K562 (cell line): ENCODE results near the gene DNAH5. TPM values are rescaled to one million over a fixed set of nuclear protein-coding genes. Genes with fewer than 3 reads are reported as not detected.

Experiments used
- ATAC-seq: fragments of 200-7000 bp; cut with Tn5 transposase; 3 replicates; pipeline ENCODE4 v1.9.1; 2020; ENCODE audit warnings: moderate library complexity
- BruUV-seq: library from RNA; stranded (reverse); fragments of 400-500 nt; replicated peaks from 2 replicates; lab custom pipeline; 2021; lab: Mats Ljungman, UMichigan
- CTCF ChIA-PET: fragments of 300-600 bp; formaldehyde crosslinking; extraction: SDS; loops from one replicate; lab custom pipeline; 2021; ENCODE audit warnings: low intra/inter-chr PET ratio; lab: Yijun Ruan, JAX
- POLR2A ChIA-PET: fragments of 300-600, 350-650 bp; sonication (Branson Sonifier 250); formaldehyde crosslinking; extraction: SDS; loops from one replicate; lab custom pipeline; 2021; ENCODE audit warnings: antibody characterized with exemption, inconsistent platforms; lab: Yijun Ruan, JAX
- DNase-seq, 4 experiments: peaks; one replicate each; pipeline versions ENCODE4 v3.0.0 to v3.0.0-alpha.2; 2011 to 2018; ENCODE audit warnings: low spot score in 3 of 4, mixed read lengths in 3 of 4; ENCODE audit errors: extremely low read depth in 1 of 4
- FAIRE-seq: peaks from 2 replicates; lab custom pipeline; 2011; peaks lifted over from hg19 to GRCh38; lab: Jason Lieb, UNC
- H2AFZ ChIP-seq: 2 replicates; pipeline ENCODE4 v1.6.0; 2011; ENCODE audit warnings: low read depth, low read length, control low read depth, inconsistent platforms
- H3K27ac ChIP-seq: fragments of 200-600 bp; 3 replicates; pipeline ENCODE4 v1.8.0; 2011; ENCODE audit warnings: low read depth, mild to moderate bottlenecking, control low read depth, inconsistent platforms, low read length, moderate library complexity, mixed read lengths; ENCODE audit errors: extremely low read depth
- H3K27me3 ChIP-seq, 2 experiments: fragments of 300-600 bp in 1 of 2; 2 replicates in 1 of 2; 3 replicates in 1 of 2; pipeline versions ENCODE4 v1.6.0 to v1.8.0; 2011; ENCODE audit warnings: inconsistent platforms in 2 of 2, low read length in 2 of 2, mild to moderate bottlenecking in 1 of 2, mixed read lengths in 1 of 2, moderate library complexity in 1 of 2; ENCODE audit not compliant: control insufficient read depth in 2 of 2, insufficient read depth in 2 of 2
- H3K36me3 ChIP-seq: fragments of 300-600 bp; 3 replicates; pipeline ENCODE4 v1.8.0; 2011; ENCODE audit warnings: mild to moderate bottlenecking, low read length, inconsistent platforms; ENCODE audit not compliant: control insufficient read depth, insufficient read depth
- H3K4me1 ChIP-seq, 2 experiments: fragments of 200-600 bp in 1 of 2; replicated peaks in 1 of 2; 2 replicates in 1 of 2; 3 replicates in 1 of 2; pipeline versions ENCODE4 v1.5.1 to v1.8.0; 2011; ENCODE audit warnings: inconsistent platforms in 2 of 2, low read length in 2 of 2, mild to moderate bottlenecking in 1 of 2, mixed read lengths in 1 of 2, moderate library complexity in 1 of 2; ENCODE audit not compliant: control insufficient read depth in 2 of 2, insufficient read depth in 2 of 2
- H3K4me2 ChIP-seq: 2 replicates; pipeline ENCODE4 v1.6.1; 2011; ENCODE audit warnings: low read length, control low read depth, inconsistent platforms, mixed read lengths; ENCODE audit not compliant: insufficient read depth
- H3K4me3 ChIP-seq: fragments of 200-600 bp; sonication (generic), shearing (Covaris generic); 2 replicates; pipeline ENCODE4 v1.5.1; 2016; ENCODE audit warnings: control low read depth, inconsistent platforms
- H3K79me2 ChIP-seq: fragments of 200-600 bp; 3 replicates; pipeline ENCODE4 v1.8.0; 2011; ENCODE audit warnings: low read length, inconsistent platforms; ENCODE audit not compliant: control insufficient read depth, insufficient read depth
- H3K9ac ChIP-seq, 2 experiments: 2 replicates each; pipeline versions ENCODE4 v1.6.0 to v1.6.1; 2011; ENCODE audit warnings: low read depth in 2 of 2, low read length in 2 of 2, control low read depth in 1 of 2, inconsistent platforms in 1 of 2, mild to moderate bottlenecking in 1 of 2, mixed read lengths in 1 of 2; ENCODE audit not compliant: insufficient read depth in 1 of 2
- H3K9me1 ChIP-seq: one replicate; pipeline ENCODE4 v1.6.0; 2011; ENCODE audit warnings: inconsistent platforms, mild to moderate bottlenecking, low read length, moderate library complexity; ENCODE audit not compliant: control insufficient read depth, insufficient read depth
- H3K9me3 ChIP-seq: replicated peaks from 2 replicates; pipeline ENCODE4 v1.5.1; 2011; ENCODE audit warnings: low read depth, low read length, inconsistent platforms; ENCODE audit not compliant: control insufficient read depth, insufficient read depth
- H4K20me1 ChIP-seq: replicated peaks from 2 replicates; pipeline ENCODE4 v1.6.1; 2011; ENCODE audit warnings: low read length, inconsistent platforms, mixed read lengths; ENCODE audit not compliant: control insufficient read depth, insufficient read depth
- BACH1 ChIP-seq: fragments of 200-800 bp; sonication (Bioruptor generic); IDR thresholded peaks from 2 replicates; pipeline ENCODE4 v1.6.1; 2016; ENCODE audit warnings: missing genetic modification characterization, missing compliant biosample characterization
- ELK3 ChIP-seq: fragments of 450-650 bp; formaldehyde crosslinking; IDR thresholded peaks from 2 replicates; pipeline ENCODE4 v1.4.0; 2020; ENCODE audit warnings: mild to moderate bottlenecking
- FOXM1 ChIP-seq, 2 experiments: fragments of 450-650 bp in 1 of 2; sonication (generic) in 1 of 2; formaldehyde crosslinking in 1 of 2; IDR thresholded peaks; 2 replicates each; pipeline versions ENCODE4 v1.6.1 to v1.9.0; 2017 to 2022; ENCODE audit warnings: low read depth in 2 of 2, mild to moderate bottlenecking in 2 of 2, missing genetic modification reagents in 1 of 2, moderate library complexity in 1 of 2
- HDGF ChIP-seq: fragments of 450-650 bp; IDR thresholded peaks from 2 replicates; pipeline ENCODE4 v1.6.1; 2016
- HNRNPUL1 ChIP-seq: fragments of 200-400 bp; formaldehyde crosslinking; IDR thresholded peaks from 2 replicates; pipeline ENCODE4 v1.6.1; 2017; ENCODE audit warnings: low read length
- NONO ChIP-seq, 2 experiments: fragments of 200-400 bp in 1 of 2; fragments of 450-650 bp in 1 of 2; formaldehyde crosslinking in 1 of 2; IDR thresholded peaks; 2 replicates each; pipeline ENCODE4 v1.6.1; 2017; ENCODE audit warnings: low read depth in 2 of 2, mild to moderate bottlenecking in 2 of 2, moderate library complexity in 2 of 2, low read length in 1 of 2
- TAL1 ChIP-seq: fragments of 450-650 bp; IDR thresholded peaks from 2 replicates; pipeline ENCODE4 v1.6.1; 2016; ENCODE audit warnings: mild to moderate bottlenecking
- THRA ChIP-seq: fragments of 450-650 bp; IDR thresholded peaks from 2 replicates; pipeline ENCODE4 v1.6.1; 2017; ENCODE audit warnings: mild to moderate bottlenecking, moderate library complexity
- ZNF639 ChIP-seq, 2 experiments: fragments of 200-800 bp in 1 of 2; sonication (Bioruptor generic) in 1 of 2; sonication (generic) in 1 of 2; formaldehyde crosslinking in 1 of 2; IDR thresholded peaks in 1 of 2; conservative IDR thresholded peaks in 1 of 2; 2 replicates each; pipeline versions ENCODE4 v1.5.0 to v1.6.1; 2016 to 2020; ENCODE audit warnings: missing compliant biosample characterization in 1 of 2, missing genetic modification characterization in 1 of 2, missing genetic modification reagents in 1 of 2
- WGBS: fragments of 100-300 bp; shearing (Covaris generic); methylation state at CpG from one replicate; pipeline ENCODE4 v1.1.6; 2016; ENCODE audit warnings: low coverage, mixed read lengths; ENCODE audit not compliant: insufficient coverage; ENCODE audit errors: missing lambda C conversion rate; 5-methylcytosine and 5-hydroxymethylcytosine counted together
- in situ Hi-C: fragments of 300-500 bp; cut with MboI; formaldehyde crosslinking; loops from 4 replicates; pipeline ENCODE4 v1.15.0; 2018; ENCODE audit warnings: inconsistent platforms, mixed read lengths
- intact Hi-C: fragments of 100-400 bp; cut with micrococcal nuclease; formaldehyde crosslinking; loops from 2 replicates; pipeline ENCODE4 v1.14.2; 2022
- polyA plus RNA-seq, 8 experiments: library from polyadenylated mRNA; depleted of rRNA in 4 of 8; stranded (reverse) in 5 of 8; unstranded in 3 of 8; fragments of >200 nt; fragmentation: Nextera tagmentation in 2 of 8; fragmentation: Illumina TruSeq in 1 of 8; extraction: Ambion mirVana in 2 of 8; extraction: Trizol in 1 of 8; gene quantifications; 2 replicates each; pipeline versions ENCODE4 v1.2.1 to v1.2.3, GENCODE V29; 2011 to 2014; ENCODE audit warnings: inconsistent platforms in 1 of 8, missing spikeins in 1 of 8
- total RNA-seq, 7 experiments: library from RNA; depleted of rRNA in 6 of 7; stranded (reverse); fragments of >200 nt in 6 of 7; fragmentation: Illumina TruSeq in 2 of 7; extraction: Trizol in 2 of 7; gene quantifications; 2 replicates each; pipeline versions ENCODE4 v1.2.1 to v1.2.3, GENCODE V29; 2011 to 2021; ENCODE audit warnings: low replicate concordance in 1 of 7

The DNAH5 gene
- total and polyA plus RNA-seq, 9 of the 15 experiments (the other 6 are each of a cell fraction or from before 2014, with no cell fraction given), result 0.03 TPM; not detected in 8

GRCh38 chr5:13816126-13816525 lies 128.4 kb downstream of the DNAH5 start:
- ChIA-PET POLR2A (no interaction called here), CTCF (no interaction called here)
- BruUV-seq, result no TSS peak
- Histone ChIP-seq H3K36me3 (no peaks in the 10 kb centered on the region), H3K9ac (no peak overlapping the region), H3K79me2 (no peaks in the 10 kb centered on the region), H3K9me3 (no peaks in the 10 kb centered on the region), H4K20me1 (no peaks in the 10 kb centered on the region), H3K27ac (no peak overlapping the region), H3K4me3 (no peak overlapping the region), H3K4me2 (no peak overlapping the region), H3K9me1 (no peaks in the 10 kb centered on the region), H3K27me3 (no peaks in the 10 kb centered on the region), H2AFZ (no peak overlapping the region), H3K4me1 (no peaks in the 10 kb centered on the region)
- FAIRE-seq (no peak), ATAC-seq (no peak), DNase-seq (no peak)
- intact Hi-C loops, result no loop called here
- TF ChIP-seq NONO (IDR thresholded peaks at IDR 0.05; ENCODE audit: low read depth in 2 of 2, low read length in 1 of 2), result no peak
- no peak for TF ChIP-seq ZNF639 (CRISPR knock-in tag; conservative IDR thresholded peaks at IDR 0.05 in 1 of 2, IDR thresholded peaks at IDR 0.05 in 1 of 2)
- no peak for TF ChIP-seq ELK3
- TF ChIP-seq BACH1 (tag), result no peak
- TF ChIP-seq HDGF, result no peak
- TF ChIP-seq HNRNPUL1, result no peak
- TF ChIP-seq TAL1, result no peak
- no peak for TF ChIP-seq FOXM1 (IDR thresholded peaks at IDR 0.05; ENCODE audit: low read depth)
- TF ChIP-seq FOXM1 (CRISPR knock-in tag; IDR thresholded peaks at IDR 0.05; ENCODE audit: low read depth), result no peak
- TF ChIP-seq THRA, result no peak
- WGBS, result 0% methylated on average over 2 of the region's 2 CpGs
- in situ Hi-C loops, result no loop called here
